Liver (tissue), 9 donors: ENCODE data around the gene TCFL5. TPM values are rescaled to one million over a fixed set of nuclear protein-coding genes. Genes with fewer than 3 reads are reported as not detected.
A peak's percentile ranks its signal among the peaks of the same experiment; 100 is the strongest.

Experiments
- DNase-seq: peaks from one replicate; pipeline ENCODE4 v3.0.0-alpha.2; 2017; ENCODE audit warnings: low spot score
- H3K27ac ChIP-seq, 2 donors: one replicate each; pipeline ENCODE4 v1.7.0; 2013; ENCODE audit warnings: inconsistent platforms in 2 of 2, low read length in 2 of 2, control low read depth in 1 of 2, low read depth in 1 of 2, mild to moderate bottlenecking in 1 of 2
- H3K27me3 ChIP-seq, 4 donors: one replicate each; pipeline versions ENCODE4 v1.6.1 to v1.7.0; 2013; ENCODE audit warnings: low read length in 3 of 4, inconsistent platforms in 1 of 4, mild to moderate bottlenecking in 1 of 4, moderate library complexity in 1 of 4; ENCODE audit not compliant: control insufficient read depth in 4 of 4, insufficient read depth in 4 of 4
- H3K36me3 ChIP-seq, 4 donors: one replicate each; pipeline versions ENCODE4 v1.6.1 to v1.7.0; 2013; ENCODE audit warnings: low read length in 3 of 4, mild to moderate bottlenecking in 3 of 4, low read depth in 1 of 4, moderate library complexity in 1 of 4; ENCODE audit not compliant: control insufficient read depth in 4 of 4, insufficient read depth in 3 of 4
- H3K4me1 ChIP-seq, 4 donors: one replicate each; pipeline versions ENCODE4 v1.6.1 to v1.7.0; 2013; ENCODE audit warnings: low read length in 3 of 4, mild to moderate bottlenecking in 3 of 4, moderate library complexity in 1 of 4; ENCODE audit not compliant: control insufficient read depth in 4 of 4, insufficient read depth in 4 of 4
- H3K4me3 ChIP-seq, 3 donors: one replicate each; pipeline versions ENCODE4 v1.6.1 to v1.7.0; 2013; ENCODE audit warnings: low read length in 3 of 3, control low read depth in 1 of 3, low read depth in 1 of 3, mild to moderate bottlenecking in 1 of 3
- H3K9ac ChIP-seq, 2 donors: one replicate each; pipeline ENCODE4 v1.7.0; 2013; ENCODE audit warnings: low read length in 2 of 2, mild to moderate bottlenecking in 2 of 2, moderate library complexity in 2 of 2, control low read depth in 1 of 2, low read depth in 1 of 2
- H3K9me3 ChIP-seq, 4 donors: one replicate each; pipeline versions ENCODE4 v1.6.1 to v1.7.0; 2013; ENCODE audit warnings: low read length in 3 of 4; ENCODE audit not compliant: control insufficient read depth in 4 of 4
- ATF3 ChIP-seq: IDR thresholded peaks from 2 replicates; pipeline ENCODE4 v1.6.1; 2016; ENCODE audit warnings: antibody characterized with exemption
- CTCF ChIP-seq: fragments of 150-350 bp; IDR thresholded peaks from 2 replicates; pipeline ENCODE4 v1.5.1; 2017; ENCODE audit warnings: improper control_type of control experiment, low read depth, low read length; ENCODE audit not compliant: missing input control
- EGR1 ChIP-seq, 2 donors: IDR thresholded peaks; 2 replicates each; pipeline ENCODE4 v1.6.1; 2016 to 2018; ENCODE audit warnings: antibody characterized with exemption in 2 of 2, low read depth in 2 of 2
- FOXA1 ChIP-seq: IDR thresholded peaks from 2 replicates; pipeline ENCODE4 v1.6.1; 2016; ENCODE audit warnings: antibody characterized with exemption
- FOXA2 ChIP-seq: IDR thresholded peaks from 2 replicates; pipeline ENCODE4 v1.6.1; 2016; ENCODE audit warnings: antibody characterized with exemption
- GABPA ChIP-seq, 2 donors: IDR thresholded peaks in 1 of 2; conservative IDR thresholded peaks in 1 of 2; 2 replicates each; pipeline ENCODE4 v1.6.1; 2016; ENCODE audit warnings: antibody characterized with exemption in 2 of 2, mild to moderate bottlenecking in 1 of 2, moderate library complexity in 1 of 2
- HNF4A ChIP-seq, 2 donors: conservative IDR thresholded peaks; 2 replicates each; pipeline ENCODE4 v1.6.1; 2016; ENCODE audit warnings: antibody characterized with exemption in 2 of 2, mild to moderate bottlenecking in 2 of 2
- HNF4G ChIP-seq: IDR thresholded peaks from 2 replicates; pipeline ENCODE4 v1.6.1; 2016; ENCODE audit warnings: antibody characterized with exemption
- JUND ChIP-seq, 2 donors: IDR thresholded peaks; 2 replicates each; pipeline ENCODE4 v1.6.1; 2016; ENCODE audit warnings: antibody characterized with exemption in 2 of 2
- MAX ChIP-seq: IDR thresholded peaks from 2 replicates; pipeline ENCODE4 v1.6.1; 2016; ENCODE audit warnings: antibody characterized with exemption
- NR2F2 ChIP-seq: IDR thresholded peaks from 2 replicates; pipeline ENCODE4 v1.6.1; 2016; ENCODE audit warnings: antibody characterized with exemption
- RAD21 ChIP-seq, 2 donors: IDR thresholded peaks; 2 replicates each; pipeline ENCODE4 v1.6.1; 2016; ENCODE audit warnings: antibody characterized with exemption in 2 of 2, mild to moderate bottlenecking in 2 of 2
- REST ChIP-seq: IDR thresholded peaks from 2 replicates; pipeline ENCODE4 v1.6.1; 2016; ENCODE audit warnings: antibody characterized with exemption, mild to moderate bottlenecking
- RXRA ChIP-seq, 2 donors: IDR thresholded peaks; 2 replicates each; pipeline ENCODE4 v1.6.1; 2017 to 2018; ENCODE audit warnings: antibody characterized with exemption in 2 of 2, mild to moderate bottlenecking in 1 of 2
- SP1 ChIP-seq: IDR thresholded peaks from 2 replicates; pipeline ENCODE4 v1.6.1; 2018; ENCODE audit warnings: antibody characterized with exemption, mild to moderate bottlenecking
- TAF1 ChIP-seq: conservative IDR thresholded peaks from 2 replicates; pipeline ENCODE4 v1.6.1; 2016; ENCODE audit warnings: antibody characterized with exemption, mild to moderate bottlenecking
- YY1 ChIP-seq: IDR thresholded peaks from 2 replicates; pipeline ENCODE4 v1.6.1; 2016; ENCODE audit warnings: antibody characterized with exemption, mild to moderate bottlenecking
- ZBTB33 ChIP-seq: IDR thresholded peaks from 2 replicates; pipeline ENCODE4 v1.6.1; 2016; ENCODE audit warnings: antibody characterized with exemption
- WGBS: extraction: QIAGEN DNeasy Blood & Tissue Kit; methylation state at CpG from one replicate; pipeline ENCODE4 v1.1.7; 2013; 5-methylcytosine and 5-hydroxymethylcytosine counted together
- polyA plus RNA-seq, 2 donors: library from polyadenylated mRNA; stranded (reverse) in 1 of 2; unstranded in 1 of 2; fragments of 200-250 nt in 1 of 2; fragments of >200 nt in 1 of 2; fragmentation: Nextera tagmentation in 1 of 2; extraction: Ambion mirVana in 1 of 2; gene quantifications; one replicate each; pipeline versions ENCODE4 v1.2.1 to v1.2.3, GENCODE V29; 2013 to 2015
- total RNA-seq, 2 donors: library from RNA; depleted of rRNA; stranded (reverse); fragments of >200 nt; gene quantifications; one replicate each; pipeline ENCODE4 v1.2.3, GENCODE V29; 2014
- donor health status: healthy.
- donor health status: healthy.
- donor health status: healthy.
- donor health status: healthy.
- donor health status: healthy.

The TCFL5 gene
- total and polyA plus RNA-seq, 4 donors = 0.79 to 3.8 (median 2.2) TPM

- no peak for TF ChIP-seq ZBTB33
- no peak for TF ChIP-seq HNF4G
- TF ChIP-seq FOXA2 = no peak
- TF ChIP-seq FOXA1 = no peak
- peak in 1 of 2 donors; percentile 33 for TF ChIP-seq GABPA (IDR thresholded peaks at IDR 0.05 in 1 of 2, conservative IDR thresholded peaks at IDR 0.05 in 1 of 2)
- peak; percentile 48 to 51 for TF ChIP-seq RXRA (IDR thresholded peaks at IDR 0.05)
- peak; percentile 81 for TF ChIP-seq NR2F2
- TF ChIP-seq ATF3 = no peak
- TF ChIP-seq HNF4A (conservative IDR thresholded peaks at IDR 0.05) = no peak
- no peak for TF ChIP-seq TAF1
- TF ChIP-seq EGR1 (IDR thresholded peaks at IDR 0.05; ENCODE audit: low read depth in 2 of 2) = peak in 1 of 2 donors; percentile 53
These were observed 67.5 kb downstream of the TCFL5 start (continued) for GRCh38 chr20:62794007-62794724.

- H3K4me1 ChIP-seq = peaks cover 13 to 45% (median 29%) of the 10 kb centered on the region in 4 donors
- 68% methylated on average over 7 of the region's 7 CpGs for WGBS
These were observed 67.9 kb downstream of the TCFL5 start for GRCh38 chr20:62793757-62794006.

More at GRCh38 chr20:62793757-62794006, 67.9 kb downstream of the TCFL5 start:
- Histone ChIP-seq H3K4me3 (peak overlapping the region in 1 of 3 donors; percentile 8), H3K27me3 (no peaks in the 10 kb centered on the region), H3K36me3 (peaks cover 0 to 2% (median under 1%) of the 10 kb centered on the region in 4 donors), H3K9ac (peak overlapping the region; percentile 2 to 50), H3K9me3 (no peaks in the 10 kb centered on the region), H3K27ac (peak overlapping the region; percentile 83 to 88)
- no peak for TF ChIP-seq SP1
- no peak for TF ChIP-seq RXRA (IDR thresholded peaks at IDR 0.05)
- no peak for TF ChIP-seq YY1
- TF ChIP-seq GABPA (IDR thresholded peaks at IDR 0.05 in 1 of 2, conservative IDR thresholded peaks at IDR 0.05 in 1 of 2) = no peak
- TF ChIP-seq MAX = no peak
- TF ChIP-seq FOXA2 = no peak
- TF ChIP-seq NR2F2 = no peak
- TF ChIP-seq FOXA1 = no peak
- no peak for TF ChIP-seq ATF3
- no peak for TF ChIP-seq EGR1 (IDR thresholded peaks at IDR 0.05; ENCODE audit: low read depth in 2 of 2)
- no peak for TF ChIP-seq ZBTB33
- no peak for TF ChIP-seq HNF4G
- TF ChIP-seq CTCF = no peak
- no peak for TF ChIP-seq JUND (IDR thresholded peaks at IDR 0.05)
- TF ChIP-seq REST = no peak
- TF ChIP-seq TAF1 = no peak
- no peak for TF ChIP-seq RAD21 (IDR thresholded peaks at IDR 0.05)
- TF ChIP-seq HNF4A (conservative IDR thresholded peaks at IDR 0.05) = no peak
- no peak for DNase-seq
